Neural progenitor cell (in vitro differentiated cells): ENCODE results near the gene AQP5. TPM values are rescaled to one million over a fixed set of nuclear protein-coding genes. Genes with fewer than 3 reads are reported as not detected.

ENCODE experiments used
- DNase-seq: peaks from one replicate; pipeline ENCODE4 v3.0.0-alpha.2; 2016; ENCODE audit warnings: low spot score
- H2AFZ ChIP-seq: fragments of 200-600 bp; sonication (generic); replicated peaks from 2 replicates; pipeline ENCODE4 v1.6.1; 2016; ENCODE audit warnings: antibody characterized with exemption
- H3F3A ChIP-seq: fragments of 200-600 bp; sonication (generic); 2 replicates; pipeline ENCODE4 v1.6.1; 2016; ENCODE audit warnings: antibody characterized with exemption, low read depth
- H3K27ac ChIP-seq: fragments of 200-600 bp; sonication (generic); 2 replicates; pipeline ENCODE4 v1.5.1; 2016; ENCODE audit warnings: mild to moderate bottlenecking
- H3K27me3 ChIP-seq: fragments of 200-600 bp; sonication (generic); 2 replicates; pipeline ENCODE4 v1.6.1; 2016; ENCODE audit warnings: mild to moderate bottlenecking, moderate library complexity
- H3K36me3 ChIP-seq: fragments of 200-600 bp; sonication (generic); 2 replicates; pipeline ENCODE4 v1.5.1; 2016
- H3K4me1 ChIP-seq: fragments of 200-600 bp; sonication (generic); 2 replicates; pipeline ENCODE4 v1.6.1; 2016; ENCODE audit warnings: mixed run types
- H3K4me2 ChIP-seq: fragments of 200-600 bp; sonication (generic); 2 replicates; pipeline ENCODE4 v1.6.1; 2016
- H3K4me3 ChIP-seq: fragments of 200-600 bp; sonication (generic); 2 replicates; pipeline ENCODE4 v1.5.1; 2016
- H3K79me2 ChIP-seq: fragments of 200-600 bp; sonication (generic); 2 replicates; pipeline ENCODE4 v1.6.1; 2016; ENCODE audit warnings: low read depth
- H3K9ac ChIP-seq: fragments of 200-600 bp; sonication (generic); 2 replicates; pipeline ENCODE4 v1.6.1; 2016
- H3K9me3 ChIP-seq: fragments of 200-600 bp; sonication (generic); 2 replicates; pipeline ENCODE4 v1.5.1; 2016; ENCODE audit warnings: low read depth
- H4K20me1 ChIP-seq: fragments of 200-600 bp; sonication (generic); 2 replicates; pipeline ENCODE4 v1.6.1; 2016; ENCODE audit warnings: low read depth
- H3K27ac Mint-ChIP-seq: 3 replicates; pipeline ENCODE4 v1.8.0; 2021; ENCODE audit warnings: mixed read lengths
- H3K27me3 Mint-ChIP-seq: 2 replicates; pipeline ENCODE4 v1.8.0; 2022; ENCODE audit warnings: low read depth, mild to moderate bottlenecking, inconsistent platforms, moderate library complexity, mixed read lengths; ENCODE audit not compliant: insufficient read depth
- H3K36me3 Mint-ChIP-seq: 3 replicates; pipeline ENCODE4 v1.8.0; 2021; ENCODE audit warnings: mixed read lengths
- H3K4me1 Mint-ChIP-seq: 3 replicates; pipeline ENCODE4 v1.8.0; 2021; ENCODE audit warnings: mixed read lengths
- H3K4me3 Mint-ChIP-seq: 3 replicates; pipeline ENCODE4 v1.8.0; 2021; ENCODE audit warnings: mild to moderate bottlenecking, moderate library complexity, mixed read lengths
- H3K9me3 Mint-ChIP-seq: 3 replicates; pipeline ENCODE4 v1.8.0; 2020; ENCODE audit warnings: mixed read lengths
- EZH2 ChIP-seq: fragments of 200-600 bp; sonication (generic); IDR thresholded peaks from 2 replicates; pipeline ENCODE4 v1.6.1; 2017; ENCODE audit warnings: antibody characterized with exemption, mild to moderate bottlenecking, moderate library complexity
- EZH2phosphoT487 ChIP-seq: fragments of 200-600 bp; sonication (generic); IDR thresholded peaks from 2 replicates; pipeline ENCODE4 v1.6.1; 2017; ENCODE audit warnings: antibody characterized with exemption
- total RNA-seq: library from RNA; depleted of rRNA; stranded (reverse); fragments of >200 nt; gene quantifications from 2 replicates; pipeline ENCODE4 v1.2.3, GENCODE V29; 2015; ENCODE audit warnings: low replicate concordance
- TF ChIP-seq, protein P1 (sequence below): fragments of 200-600 bp; sonication (generic); IDR thresholded peaks from 2 replicates; pipeline ENCODE4 v1.5.1; 2017; ENCODE audit warnings: antibody characterized with exemption, mild to moderate bottlenecking

Gene AQP5
- total RNA-seq, 1 donor from 2014 or later: not detected

DNA sequence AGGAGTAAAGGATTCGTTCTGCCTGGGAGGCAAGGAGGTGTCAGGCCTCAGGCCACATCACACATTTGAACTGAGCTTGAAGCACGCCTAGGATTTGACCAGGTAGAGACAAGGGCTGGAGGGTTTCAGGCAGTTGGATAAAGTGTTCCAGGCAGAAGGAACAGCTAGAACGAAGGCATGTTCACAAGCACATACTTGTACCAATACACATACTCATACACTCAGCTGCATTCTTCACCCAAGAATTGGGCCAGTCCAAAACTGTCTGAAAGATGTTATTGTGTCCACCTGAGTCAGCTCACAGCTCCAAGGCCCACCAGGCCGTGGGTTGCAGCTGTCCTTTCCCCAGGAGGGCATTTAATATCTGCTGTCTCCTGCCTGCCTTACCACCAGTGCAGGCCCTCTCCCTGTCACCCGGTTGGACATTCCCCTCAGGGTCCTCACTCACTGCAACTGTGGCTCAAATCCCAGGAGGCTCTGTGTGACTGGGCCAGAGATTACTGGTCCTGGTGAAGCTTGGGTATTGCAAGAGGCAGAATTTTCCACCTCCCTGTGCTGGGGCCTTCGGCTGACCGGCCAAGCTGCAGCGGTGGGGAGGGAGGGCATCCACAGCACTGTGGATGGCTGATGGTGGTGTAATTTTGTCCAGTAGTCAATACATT, 23.9 kb upstream of the AQP5 start:
- no peaks in the 10 kb centered on the region for H3K27me3 ChIP-seq
- H4K20me1 ChIP-seq: no peaks in the 10 kb centered on the region
- no peak overlapping the region for H3K27ac ChIP-seq
- H3K9ac ChIP-seq: no peak overlapping the region
- no peak overlapping the region for H2AFZ ChIP-seq
- H3K9me3 ChIP-seq: no peaks in the 10 kb centered on the region
- TF ChIP-seq EZH2phosphoT487: no peak
- no peak for TF ChIP-seq EZH2
- TF ChIP-seq, protein P1, sequence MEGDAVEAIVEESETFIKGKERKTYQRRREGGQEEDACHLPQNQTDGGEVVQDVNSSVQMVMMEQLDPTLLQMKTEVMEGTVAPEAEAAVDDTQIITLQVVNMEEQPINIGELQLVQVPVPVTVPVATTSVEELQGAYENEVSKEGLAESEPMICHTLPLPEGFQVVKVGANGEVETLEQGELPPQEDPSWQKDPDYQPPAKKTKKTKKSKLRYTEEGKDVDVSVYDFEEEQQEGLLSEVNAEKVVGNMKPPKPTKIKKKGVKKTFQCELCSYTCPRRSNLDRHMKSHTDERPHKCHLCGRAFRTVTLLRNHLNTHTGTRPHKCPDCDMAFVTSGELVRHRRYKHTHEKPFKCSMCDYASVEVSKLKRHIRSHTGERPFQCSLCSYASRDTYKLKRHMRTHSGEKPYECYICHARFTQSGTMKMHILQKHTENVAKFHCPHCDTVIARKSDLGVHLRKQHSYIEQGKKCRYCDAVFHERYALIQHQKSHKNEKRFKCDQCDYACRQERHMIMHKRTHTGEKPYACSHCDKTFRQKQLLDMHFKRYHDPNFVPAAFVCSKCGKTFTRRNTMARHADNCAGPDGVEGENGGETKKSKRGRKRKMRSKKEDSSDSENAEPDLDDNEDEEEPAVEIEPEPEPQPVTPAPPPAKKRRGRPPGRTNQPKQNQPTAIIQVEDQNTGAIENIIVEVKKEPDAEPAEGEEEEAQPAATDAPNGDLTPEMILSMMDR: no peak
- H3K79me2 ChIP-seq: no peaks in the 10 kb centered on the region
- H3K36me3 ChIP-seq: no peaks in the 10 kb centered on the region
- no peak overlapping the region for H3K4me3 ChIP-seq
- Mint-ChIP-seq H3K36me3 (no peaks in the 10 kb centered on the region), H3K27me3 (peaks cover 1% of the 10 kb centered on the region), H3K9me3 (peaks cover 5% of the 10 kb centered on the region), H3K4me1 (peaks cover 24% of the 10 kb centered on the region), H3K4me3 (no peak overlapping the region), H3K27ac (no peak overlapping the region)
- no peak overlapping the region for H3K4me2 ChIP-seq
- H3F3A ChIP-seq: no peaks in the 10 kb centered on the region
- no peaks in the 10 kb centered on the region for H3K4me1 ChIP-seq
- DNase-seq: no peak

- Histone ChIP-seq H3K4me2 (no peak overlapping the region), H3K4me1 (no peaks in the 10 kb centered on the region), H3K27ac (no peak overlapping the region), H2AFZ (no peak overlapping the region), H3K79me2 (no peaks in the 10 kb centered on the region), H4K20me1 (no peaks in the 10 kb centered on the region), H3K4me3 (no peak overlapping the region), H3K9me3 (no peaks in the 10 kb centered on the region), H3K27me3 (peaks cover 8% of the 10 kb centered on the region), H3K9ac (no peak overlapping the region), H3K36me3 (no peaks in the 10 kb centered on the region), H3F3A (no peaks in the 10 kb centered on the region)
- peaks cover 5% of the 10 kb centered on the region for H3K9me3 Mint-ChIP-seq
- peaks cover 4% of the 10 kb centered on the region for H3K27me3 Mint-ChIP-seq
- DNase-seq: no peak
- H3K27ac Mint-ChIP-seq: no peak overlapping the region
- TF ChIP-seq, protein P1: no peak
- TF ChIP-seq EZH2phosphoT487 (no peak), EZH2 (no peak)
- peaks cover 24% of the 10 kb centered on the region for H3K4me1 Mint-ChIP-seq
- H3K36me3 Mint-ChIP-seq: no peaks in the 10 kb centered on the region
- H3K4me3 Mint-ChIP-seq: no peak overlapping the region
Observed at GRCh38 chr12:49939307-49939706, 22.4 kb upstream of the AQP5 start.

DNA sequence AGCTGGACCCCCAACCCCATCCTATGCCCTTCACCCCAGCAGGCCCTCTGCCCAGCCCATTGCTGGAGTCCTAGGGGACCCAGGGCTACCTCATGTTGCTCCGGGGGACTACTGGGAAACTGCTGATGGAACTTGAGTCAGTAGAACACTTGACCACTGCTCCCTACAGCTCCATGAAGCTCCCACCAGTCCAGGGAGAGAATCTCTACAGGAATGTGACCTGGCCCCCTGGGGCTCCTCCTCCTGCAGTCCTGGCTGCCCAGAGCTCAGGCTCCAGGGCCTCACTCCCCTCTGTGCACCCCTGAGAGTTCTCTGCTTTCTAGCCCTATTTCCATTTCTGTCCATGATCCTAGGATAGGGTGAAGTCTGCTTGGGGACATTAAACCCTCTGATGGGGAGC, 22.0 kb upstream of the AQP5 start:
- Mint-ChIP-seq H3K36me3 (no peaks in the 10 kb centered on the region), H3K4me3 (no peak overlapping the region), H3K27me3 (peaks cover 7% of the 10 kb centered on the region), H3K9me3 (peaks cover 2% of the 10 kb centered on the region), H3K4me1 (peaks cover 24% of the 10 kb centered on the region), H3K27ac (no peak overlapping the region)
- Histone ChIP-seq H3K79me2 (no peaks in the 10 kb centered on the region), H4K20me1 (no peaks in the 10 kb centered on the region), H3K9me3 (no peaks in the 10 kb centered on the region), H3K36me3 (no peaks in the 10 kb centered on the region), H3K27ac (no peak overlapping the region), H3K27me3 (peaks cover 12% of the 10 kb centered on the region), H3F3A (no peaks in the 10 kb centered on the region), H3K9ac (no peak overlapping the region), H3K4me3 (no peak overlapping the region), H3K4me1 (no peaks in the 10 kb centered on the region), H3K4me2 (no peak overlapping the region), H2AFZ (no peak overlapping the region)
- TF ChIP-seq EZH2 (no peak), EZH2phosphoT487 (no peak)
- TF ChIP-seq, protein P1: no peak
- no peak for DNase-seq
